Effector memory CD4-positive, alpha-beta T cell (primary cell): ENCODE results near the gene SENP3.
A peak's percentile ranks its signal among the peaks of the same experiment; 100 is the strongest.

Experiments used
- DNase-seq, 3 donors: peaks; one replicate each; pipeline ENCODE4 v3.0.0-alpha.2; 2020
- H3K27ac ChIP-seq: 2 replicates; pipeline ENCODE4 v1.7.0; 2013; ENCODE audit warnings: mild to moderate bottlenecking, low read length, moderate library complexity; ENCODE audit not compliant: insufficient read depth, poor library complexity, severe bottlenecking
- H3K27me3 ChIP-seq: replicated peaks from 2 replicates; pipeline ENCODE4 v1.7.0; 2013; ENCODE audit warnings: mild to moderate bottlenecking, low read length; ENCODE audit not compliant: insufficient read depth, control insufficient read depth, poor library complexity, severe bottlenecking
- H3K36me3 ChIP-seq: 2 replicates; pipeline ENCODE4 v1.7.0; 2013; ENCODE audit warnings: mild to moderate bottlenecking, low read length, moderate library complexity; ENCODE audit not compliant: control insufficient read depth, insufficient read depth
- H3K4me1 ChIP-seq: 2 replicates; pipeline ENCODE4 v1.7.0; 2013; ENCODE audit warnings: low read length, mild to moderate bottlenecking; ENCODE audit not compliant: control insufficient read depth, insufficient read depth, poor library complexity, severe bottlenecking
- H3K4me3 ChIP-seq: 2 replicates; pipeline ENCODE4 v1.7.0; 2013; ENCODE audit warnings: low read length, low read depth, mild to moderate bottlenecking; ENCODE audit not compliant: insufficient read depth, poor library complexity, severe bottlenecking
- H3K9me3 ChIP-seq: 2 replicates; pipeline ENCODE4 v1.7.0; 2013; ENCODE audit warnings: mild to moderate bottlenecking, low read length, moderate library complexity; ENCODE audit not compliant: control insufficient read depth

SENP3 gene

GRCh38 chr17:7555320-7555948 is 6.3 kb upstream of the SENP3 start:
- no peak for DNase-seq
- Histone ChIP-seq H3K27ac (no peak overlapping the region), H3K4me1 (peaks cover 32% of the 10 kb centered on the region)

GRCh38 chr17:7556627-7557026 is 5.1 kb upstream of the SENP3 start:
- Histone ChIP-seq H3K9me3 (no peaks in the 10 kb centered on the region), H3K27me3 (no peaks in the 10 kb centered on the region), H3K4me1 (peaks cover 29% of the 10 kb centered on the region), H3K4me3 (no peak overlapping the region), H3K36me3 (peaks cover 6% of the 10 kb centered on the region), H3K27ac (no peak overlapping the region)
- no peak for DNase-seq

More at GRCh38 chr17:7555320-7555948, 6.3 kb upstream of the SENP3 start:
- Histone ChIP-seq H3K4me3 (no peak overlapping the region), H3K36me3 (peaks cover 6% of the 10 kb centered on the region), H3K9me3 (no peaks in the 10 kb centered on the region), H3K27me3 (no peaks in the 10 kb centered on the region)

- H3K27ac ChIP-seq: no peak overlapping the region
- H3K9me3 ChIP-seq: no peaks in the 10 kb centered on the region
- peaks cover 6% of the 10 kb centered on the region for H3K36me3 ChIP-seq
- H3K4me3 ChIP-seq: no peak overlapping the region
- H3K4me1 ChIP-seq: peaks cover 29% of the 10 kb centered on the region
- DNase-seq: no peak
- H3K27me3 ChIP-seq: no peaks in the 10 kb centered on the region
Measured at GRCh38 chr17:7557147-7557764, 4.5 kb upstream of the SENP3 start.

GRCh38 chr17:7557775-7558543 is 3.8 kb upstream of the SENP3 start:
- no peak overlapping the region for H3K27ac ChIP-seq
- H3K9me3 ChIP-seq: no peaks in the 10 kb centered on the region
- peaks cover 30% of the 10 kb centered on the region for H3K4me1 ChIP-seq
- no peaks in the 10 kb centered on the region for H3K27me3 ChIP-seq
- peaks cover 6% of the 10 kb centered on the region for H3K36me3 ChIP-seq
- no peak for DNase-seq
- no peak overlapping the region for H3K4me3 ChIP-seq

- peaks cover 24% of the 10 kb centered on the region for H3K4me1 ChIP-seq
- no peak within 1 kb of the TSS for H3K4me3 ChIP-seq
- no peak for DNase-seq
Measured at GRCh38 chr17:7558544-7559319, 3.0 kb upstream of the SENP3 start, which contains the start of gene TNFSF13. Gene TNFSF13, plus strand, starts transcription at chr17:7558750. Its CDS starts 290 bp downstream, at chr17:7559040.

GRCh38 chr17:7559320-7560171 is 2.2 kb upstream of the SENP3 start:
- no peak overlapping the region for H3K27ac ChIP-seq
- DNase-seq: no peak

More at GRCh38 chr17:7558544-7559319, 3.0 kb upstream of the SENP3 start, which contains the start of gene TNFSF13:
- Histone ChIP-seq H3K27me3 (no peaks in the 10 kb centered on the region), H3K36me3 (peaks cover 7% of the 10 kb centered on the region), H3K27ac (no peak within 1 kb of the TSS), H3K9me3 (no peaks in the 10 kb centered on the region)

GRCh38 chr17:7560172-7561027 is 1.3 kb upstream of the SENP3 start:
- H3K4me3 ChIP-seq: no peak overlapping the region
- peak overlapping the region; percentile 97 for H3K27ac ChIP-seq
- no peaks in the 10 kb centered on the region for H3K9me3 ChIP-seq
- H3K27me3 ChIP-seq: no peaks in the 10 kb centered on the region
- H3K4me1 ChIP-seq: peaks cover 19% of the 10 kb centered on the region
- peaks cover 23% of the 10 kb centered on the region for H3K36me3 ChIP-seq
- DNase-seq: no peak

More at GRCh38 chr17:7559320-7560171, 2.2 kb upstream of the SENP3 start:
- no peaks in the 10 kb centered on the region for H3K9me3 ChIP-seq
- peaks cover 19% of the 10 kb centered on the region for H3K4me1 ChIP-seq
- peaks cover 14% of the 10 kb centered on the region for H3K36me3 ChIP-seq
- no peak overlapping the region for H3K4me3 ChIP-seq
- no peaks in the 10 kb centered on the region for H3K27me3 ChIP-seq

- peaks cover 19% of the 10 kb centered on the region for H3K4me1 ChIP-seq
- peak; percentile 65 to 79 (median 73) for DNase-seq
- peak overlapping the region; percentile 97 for H3K27ac ChIP-seq
- peaks cover 30% of the 10 kb centered on the region for H3K36me3 ChIP-seq
- no peaks in the 10 kb centered on the region for H3K27me3 ChIP-seq
- peak overlapping the region; percentile 92 for H3K4me3 ChIP-seq
- no peaks in the 10 kb centered on the region for H3K9me3 ChIP-seq
Measured at GRCh38 chr17:7561028-7561575, 617 bp upstream of the SENP3 start.
